Effector memory CD4-positive, alpha-beta T cell (primary cell): ENCODE measurements around the gene LRRC10B.

ENCODE experiments used
- DNase-seq, 3 donors: peaks; one replicate each; pipeline ENCODE4 v3.0.0-alpha.2; 2020
- H3K27ac ChIP-seq: 2 replicates; pipeline ENCODE4 v1.7.0; 2013; ENCODE audit warnings: mild to moderate bottlenecking, low read length, moderate library complexity; ENCODE audit not compliant: insufficient read depth, poor library complexity, severe bottlenecking
- H3K27me3 ChIP-seq: replicated peaks from 2 replicates; pipeline ENCODE4 v1.7.0; 2013; ENCODE audit warnings: mild to moderate bottlenecking, low read length; ENCODE audit not compliant: insufficient read depth, control insufficient read depth, poor library complexity, severe bottlenecking
- H3K36me3 ChIP-seq: 2 replicates; pipeline ENCODE4 v1.7.0; 2013; ENCODE audit warnings: mild to moderate bottlenecking, low read length, moderate library complexity; ENCODE audit not compliant: control insufficient read depth, insufficient read depth
- H3K4me1 ChIP-seq: 2 replicates; pipeline ENCODE4 v1.7.0; 2013; ENCODE audit warnings: low read length, mild to moderate bottlenecking; ENCODE audit not compliant: control insufficient read depth, insufficient read depth, poor library complexity, severe bottlenecking
- H3K4me3 ChIP-seq: 2 replicates; pipeline ENCODE4 v1.7.0; 2013; ENCODE audit warnings: low read length, low read depth, mild to moderate bottlenecking; ENCODE audit not compliant: insufficient read depth, poor library complexity, severe bottlenecking
- H3K9me3 ChIP-seq: 2 replicates; pipeline ENCODE4 v1.7.0; 2013; ENCODE audit warnings: mild to moderate bottlenecking, low read length, moderate library complexity; ENCODE audit not compliant: control insufficient read depth

The LRRC10B gene

GRCh38 chr11:61486011-61486620, 22.4 kb upstream of the LRRC10B start:
- Histone ChIP-seq H3K4me3 (no peak overlapping the region), H3K27ac (no peak overlapping the region), H3K36me3 (no peaks in the 10 kb centered on the region), H3K9me3 (no peaks in the 10 kb centered on the region), H3K4me1 (no peaks in the 10 kb centered on the region), H3K27me3 (no peaks in the 10 kb centered on the region)
- DNase-seq: no peak

- Histone ChIP-seq H3K9me3 (no peaks in the 10 kb centered on the region), H3K27me3 (no peaks in the 10 kb centered on the region), H3K4me1 (no peaks in the 10 kb centered on the region), H3K27ac (no peak overlapping the region), H3K4me3 (no peak overlapping the region), H3K36me3 (no peaks in the 10 kb centered on the region)
- DNase-seq: no peak
These were observed 21.8 kb upstream of the LRRC10B start for GRCh38 chr11:61486779-61487178.

- no peak overlapping the region for H3K4me3 ChIP-seq
- H3K4me1 ChIP-seq: no peaks in the 10 kb centered on the region
- H3K36me3 ChIP-seq: no peaks in the 10 kb centered on the region
- no peak for DNase-seq
- no peak overlapping the region for H3K27ac ChIP-seq
- H3K27me3 ChIP-seq: no peaks in the 10 kb centered on the region
- no peaks in the 10 kb centered on the region for H3K9me3 ChIP-seq
These were observed 21.1 kb upstream of the LRRC10B start for GRCh38 chr11:61487342-61488025.

- H3K27me3 ChIP-seq: no peaks in the 10 kb centered on the region
- no peaks in the 10 kb centered on the region for H3K36me3 ChIP-seq
- no peak overlapping the region for H3K4me3 ChIP-seq
- H3K27ac ChIP-seq: no peak overlapping the region
- no peaks in the 10 kb centered on the region for H3K4me1 ChIP-seq
- DNase-seq: no peak
- H3K9me3 ChIP-seq: no peaks in the 10 kb centered on the region
These were observed 19.8 kb upstream of the LRRC10B start for GRCh38 chr11:61488651-61489291.

- Histone ChIP-seq H3K36me3 (no peaks in the 10 kb centered on the region), H3K9me3 (no peaks in the 10 kb centered on the region), H3K4me3 (no peak overlapping the region), H3K27ac (no peak overlapping the region), H3K27me3 (no peaks in the 10 kb centered on the region), H3K4me1 (no peaks in the 10 kb centered on the region)
- DNase-seq: no peak
These were observed 18.5 kb upstream of the LRRC10B start for GRCh38 chr11:61489833-61490721.

GRCh38 chr11:61491736-61492395, 16.7 kb upstream of the LRRC10B start:
- H3K4me1 ChIP-seq: no peaks in the 10 kb centered on the region
- no peaks in the 10 kb centered on the region for H3K9me3 ChIP-seq
- H3K27ac ChIP-seq: no peak overlapping the region
- DNase-seq: no peak
- no peaks in the 10 kb centered on the region for H3K36me3 ChIP-seq
- no peak overlapping the region for H3K4me3 ChIP-seq
- H3K27me3 ChIP-seq: no peaks in the 10 kb centered on the region

- Histone ChIP-seq H3K36me3 (no peaks in the 10 kb centered on the region), H3K4me3 (no peak overlapping the region), H3K27me3 (no peaks in the 10 kb centered on the region), H3K9me3 (no peaks in the 10 kb centered on the region), H3K27ac (no peak overlapping the region), H3K4me1 (no peaks in the 10 kb centered on the region)
- no peak for DNase-seq
These were observed 14.1 kb upstream of the LRRC10B start for GRCh38 chr11:61494381-61494961.

- Histone ChIP-seq H3K27ac (no peak overlapping the region), H3K9me3 (no peaks in the 10 kb centered on the region), H3K36me3 (no peaks in the 10 kb centered on the region), H3K27me3 (no peaks in the 10 kb centered on the region), H3K4me1 (no peaks in the 10 kb centered on the region), H3K4me3 (no peak overlapping the region)
- DNase-seq: no peak
These were observed 12.5 kb upstream of the LRRC10B start for GRCh38 chr11:61495801-61496601.
